Immature natural killer cell (primary cell): ENCODE results near the gene EID2B. TPM values are rescaled to one million over a fixed set of nuclear protein-coding genes. Genes with fewer than 3 reads are reported as not detected.

ENCODE experiments used
- DNase-seq, 3 donors: peaks; one replicate each; pipeline ENCODE4 v3.0.0; 2022; ENCODE audit warnings: mixed read lengths in 1 of 3
- H3K27ac Mint-ChIP-seq, 6 donors: one replicate each; pipeline ENCODE4 v1.8.0; 2020; ENCODE audit warnings: mixed read lengths in 6 of 6, mild to moderate bottlenecking in 5 of 6, inconsistent platforms in 4 of 6, moderate library complexity in 3 of 6
- H3K27me3 Mint-ChIP-seq, 3 donors: one replicate each; pipeline ENCODE4 v1.8.0; 2020 to 2021; ENCODE audit warnings: low read depth in 3 of 3, mild to moderate bottlenecking in 3 of 3, mixed read lengths in 3 of 3, moderate library complexity in 3 of 3, inconsistent platforms in 1 of 3
- H3K36me3 Mint-ChIP-seq, 3 donors: one replicate each; pipeline ENCODE4 v1.8.0; 2020; ENCODE audit warnings: mixed read lengths in 3 of 3, inconsistent platforms in 2 of 3, mild to moderate bottlenecking in 2 of 3
- H3K4me1 Mint-ChIP-seq, 2 donors: one replicate each; pipeline ENCODE4 v1.8.0; 2020; ENCODE audit warnings: inconsistent platforms in 2 of 2, mild to moderate bottlenecking in 2 of 2, mixed read lengths in 2 of 2, moderate library complexity in 1 of 2
- H3K4me3 Mint-ChIP-seq, 5 donors: one replicate each; pipeline ENCODE4 v1.8.0; 2020; ENCODE audit warnings: mild to moderate bottlenecking in 5 of 5, mixed read lengths in 5 of 5, inconsistent platforms in 3 of 5, moderate library complexity in 3 of 5
- H3K9me3 Mint-ChIP-seq, 6 donors: one replicate each; pipeline ENCODE4 v1.8.0; 2020; ENCODE audit warnings: mild to moderate bottlenecking in 6 of 6, mixed read lengths in 6 of 6, inconsistent platforms in 4 of 6, moderate library complexity in 3 of 6
- polyA plus RNA-seq, 3 donors: library from polyadenylated mRNA; unstranded; fragments of 300-500 nt; fragmentation: Illumina TruSeq; gene quantifications; one replicate each; pipeline ENCODE4 v1.2.3, GENCODE V29; 2021

Gene EID2B
- polyA plus RNA-seq, 3 donors from 2014 or later, result 5.4 to 6.9 (median 5.7) TPM

GRCh38 chr19:39518458-39518857 lies 14.2 kb downstream of the EID2B start:
- no peak for DNase-seq
- Mint-ChIP-seq H3K4me1 (peaks cover 7% of the 10 kb centered on the region in 2 donors), H3K27me3 (peaks cover 11 to 25% (median 13%) of the 10 kb centered on the region in 3 donors), H3K4me3 (no peak overlapping the region), H3K36me3 (peaks cover 0 to 5% (median 3%) of the 10 kb centered on the region in 3 donors), H3K9me3 (peaks cover 0 to 2% (median 0%) of the 10 kb centered on the region in 6 donors), H3K27ac (no peak overlapping the region)

DNA sequence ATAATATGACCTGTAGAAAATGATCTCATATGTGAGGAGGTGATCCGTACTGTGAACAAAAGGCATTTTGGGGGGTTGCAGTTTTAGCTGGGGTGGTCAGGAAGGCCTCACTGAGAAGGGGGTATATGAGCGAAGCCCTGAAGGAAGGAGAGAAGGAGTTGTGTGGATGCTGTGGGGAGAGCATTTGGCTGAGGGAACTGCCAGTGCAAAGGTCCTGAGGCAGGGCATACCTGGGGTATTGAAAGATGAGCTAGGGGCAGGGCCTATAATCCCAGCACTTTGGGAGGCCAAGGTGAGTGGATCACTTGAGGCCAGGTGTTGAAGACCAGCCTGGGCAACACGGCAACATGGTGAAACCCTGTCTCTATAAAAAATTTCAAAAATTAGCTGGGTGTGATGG lies 15.2 kb downstream of the EID2B start:
- Mint-ChIP-seq H3K9me3 (peaks cover 0 to 2% (median 0%) of the 10 kb centered on the region in 6 donors), H3K4me1 (peaks cover 7% of the 10 kb centered on the region in 2 donors), H3K36me3 (peaks cover 0 to 5% (median 3%) of the 10 kb centered on the region in 3 donors), H3K4me3 (no peak overlapping the region), H3K27me3 (peaks cover 13 to 31% (median 16%) of the 10 kb centered on the region in 3 donors), H3K27ac (no peak overlapping the region)
- no peak for DNase-seq

DNA sequence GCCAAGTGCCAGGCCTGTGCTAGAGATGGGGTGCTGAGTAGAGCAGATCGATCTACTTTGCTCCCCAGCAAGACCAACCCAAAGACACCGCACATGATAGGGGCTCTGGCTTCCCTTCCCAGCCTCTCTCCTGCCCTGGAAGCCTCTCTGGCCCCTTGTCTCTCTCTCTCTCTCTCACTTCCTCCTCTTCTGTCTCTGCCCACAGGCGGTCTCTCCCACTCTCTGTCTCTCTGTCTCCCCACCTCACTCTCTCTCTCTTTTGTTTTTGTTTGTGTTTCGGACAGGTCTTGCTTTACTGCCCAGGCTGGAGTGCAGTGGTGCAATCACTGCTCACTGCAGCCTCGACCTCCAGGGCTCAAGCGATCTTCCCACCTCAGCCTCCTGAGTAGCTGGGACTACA lies 16.4 kb downstream of the EID2B start:
- peaks cover 7% of the 10 kb centered on the region in 2 donors for H3K4me1 Mint-ChIP-seq
- peak overlapping the region in 3 of 5 donors; percentile 18 to 56 (median 51) for H3K4me3 Mint-ChIP-seq
- peaks cover 0 to 5% (median 3%) of the 10 kb centered on the region in 3 donors for H3K36me3 Mint-ChIP-seq
- H3K27ac Mint-ChIP-seq, result no peak overlapping the region
- DNase-seq, result no peak
- H3K9me3 Mint-ChIP-seq, result peaks cover 0 to 2% (median 0%) of the 10 kb centered on the region in 6 donors
- peaks cover 13 to 36% (median 18%) of the 10 kb centered on the region in 3 donors for H3K27me3 Mint-ChIP-seq

DNA sequence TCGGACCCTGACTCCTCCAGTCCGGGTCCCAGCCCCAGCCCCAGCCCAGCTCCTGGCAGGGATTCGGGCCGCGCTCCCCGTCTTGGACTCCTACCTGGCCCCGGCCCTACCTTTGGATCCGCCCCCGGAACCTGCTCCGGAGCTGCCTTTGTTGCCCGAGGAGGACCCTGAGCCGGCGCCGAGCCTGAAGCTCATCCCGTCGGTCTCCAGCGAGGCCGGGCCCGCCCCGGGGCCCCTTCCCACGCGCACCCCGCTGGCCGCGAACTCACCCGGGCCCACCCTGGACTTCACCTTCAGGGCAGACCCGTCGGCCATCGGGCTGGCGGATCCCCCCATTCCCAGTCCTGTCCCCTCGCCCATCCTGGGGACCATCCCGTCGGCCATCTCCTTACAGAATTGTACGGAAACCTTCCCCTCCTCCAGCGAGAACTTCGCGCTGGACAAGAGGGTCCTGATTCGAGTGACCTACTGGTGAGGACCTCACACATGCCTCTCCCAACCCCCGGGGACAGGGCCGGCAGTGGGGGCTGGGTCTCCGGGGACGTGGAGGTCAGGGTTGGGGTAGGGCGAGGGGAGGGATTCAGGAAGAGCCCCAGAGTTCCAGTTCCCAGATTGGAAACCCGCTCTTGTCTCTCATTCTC lies 17.0 kb downstream of the EID2B start:
- peak overlapping the region in 2 of 5 donors; percentile 51 to 56 for H3K4me3 Mint-ChIP-seq
- no peak for DNase-seq
- H3K27ac Mint-ChIP-seq, result no peak overlapping the region
- peaks cover 0 to 2% (median 0%) of the 10 kb centered on the region in 6 donors for H3K9me3 Mint-ChIP-seq
- H3K27me3 Mint-ChIP-seq, result peaks cover 13 to 36% (median 19%) of the 10 kb centered on the region in 3 donors
- H3K36me3 Mint-ChIP-seq, result peaks cover 0 to 5% (median 3%) of the 10 kb centered on the region in 3 donors
- H3K4me1 Mint-ChIP-seq, result peaks cover 7% of the 10 kb centered on the region in 2 donors

DNA sequence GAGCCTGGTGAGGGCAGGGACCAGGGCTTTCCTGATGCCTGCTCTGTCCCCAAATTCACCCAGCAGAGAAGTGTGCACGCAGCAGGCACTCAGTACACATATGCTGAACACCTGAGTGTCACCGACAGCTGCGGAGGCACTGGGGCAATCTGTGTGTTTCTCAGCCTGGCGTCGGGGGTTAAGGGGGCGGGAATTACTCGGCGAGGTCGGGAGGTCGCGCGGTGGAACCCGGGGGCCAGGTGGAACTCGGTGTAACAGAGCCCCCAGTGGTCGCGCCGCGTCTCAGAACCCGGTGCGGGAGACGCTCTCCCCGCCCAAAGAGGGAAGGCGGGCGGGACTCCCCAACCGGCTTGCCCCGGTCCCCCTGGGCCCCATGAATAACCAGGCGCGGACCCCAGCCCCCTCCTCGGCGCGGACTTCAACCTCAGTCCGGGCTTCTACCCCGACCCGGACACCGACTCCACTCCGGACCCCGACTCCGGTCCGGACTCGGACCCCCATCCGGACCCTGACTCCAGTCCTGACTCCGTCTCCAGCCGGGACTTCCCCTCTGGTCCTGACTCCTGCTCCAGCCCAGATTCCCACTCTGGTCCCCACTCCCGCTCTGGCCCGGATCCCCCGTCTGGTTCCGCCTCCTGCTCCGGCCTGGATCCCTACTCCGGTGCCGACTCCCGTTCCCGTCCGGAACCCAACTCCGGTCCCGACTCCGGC lies 17.7 kb downstream of the EID2B start, which contains the start of gene SELENOV:
Gene SELENOV (plus strand): TSS at position 300 of the 711 bp plus-strand sequence. CDS start 74 bp downstream, at position 374.
- Mint-ChIP-seq H3K4me1 (peaks cover 7% of the 10 kb centered on the region in 2 donors), H3K27ac (no peak within 1 kb of the TSS), H3K4me3 (peak within 1 kb of the TSS in 4 of 5 donors; percentile 4 to 66 (median 38)), H3K27me3 (peaks cover 13 to 36% (median 22%) of the 10 kb centered on the region in 3 donors), H3K36me3 (peaks cover 0 to 5% (median 3%) of the 10 kb centered on the region in 3 donors), H3K9me3 (peaks cover 0 to 2% (median 0%) of the 10 kb centered on the region in 6 donors)
- no peak for DNase-seq

DNA sequence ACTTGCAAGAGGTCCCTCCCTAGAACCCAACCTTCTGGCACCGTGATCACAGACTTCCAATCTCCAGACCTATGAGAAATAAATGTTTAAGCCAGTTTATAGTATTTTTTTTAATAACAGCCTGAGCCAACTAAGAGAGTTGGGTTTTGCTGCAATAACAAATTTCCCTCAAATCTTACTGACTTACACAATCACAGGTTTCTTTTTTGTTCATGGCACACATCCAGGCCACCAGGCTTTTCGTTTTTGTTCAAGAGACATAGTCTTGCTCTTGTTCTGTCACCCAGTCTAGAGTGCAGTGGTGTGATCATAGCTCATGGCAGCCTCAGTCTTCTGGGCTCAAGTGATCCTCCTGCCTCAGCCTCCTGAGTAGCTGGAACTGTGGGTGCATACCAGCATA lies 19.7 kb downstream of the EID2B start:
- Mint-ChIP-seq H3K9me3 (peaks cover 0 to 2% (median 0%) of the 10 kb centered on the region in 6 donors), H3K27me3 (peaks cover 21 to 40% (median 27%) of the 10 kb centered on the region in 3 donors), H3K36me3 (peaks cover 0 to 5% (median 3%) of the 10 kb centered on the region in 3 donors), H3K27ac (no peak overlapping the region), H3K4me1 (peaks cover 9% of the 10 kb centered on the region in 2 donors), H3K4me3 (no peak overlapping the region)
- no peak for DNase-seq

- Mint-ChIP-seq H3K4me1 (peaks cover 14 to 16% of the 10 kb centered on the region in 2 donors), H3K36me3 (no peaks in the 10 kb centered on the region), H3K4me3 (no peak overlapping the region), H3K27me3 (peaks cover 24 to 40% (median 27%) of the 10 kb centered on the region in 3 donors), H3K27ac (no peak overlapping the region), H3K9me3 (peaks cover 0 to 4% (median 0%) of the 10 kb centered on the region in 6 donors)
- no peak for DNase-seq
Measured at GRCh38 chr19:39509233-39509632, 23.4 kb downstream of the EID2B start.

GRCh38 chr19:39508629-39509028 lies 24.0 kb downstream of the EID2B start:
- Mint-ChIP-seq H3K4me1 (peaks cover 14 to 16% of the 10 kb centered on the region in 2 donors), H3K27ac (no peak overlapping the region), H3K4me3 (peak overlapping the region in 1 of 5 donors; percentile 76), H3K9me3 (peaks cover 0 to 4% (median 0%) of the 10 kb centered on the region in 6 donors), H3K36me3 (no peaks in the 10 kb centered on the region), H3K27me3 (peaks cover 23 to 37% (median 24%) of the 10 kb centered on the region in 3 donors)
- DNase-seq, result no peak

DNA sequence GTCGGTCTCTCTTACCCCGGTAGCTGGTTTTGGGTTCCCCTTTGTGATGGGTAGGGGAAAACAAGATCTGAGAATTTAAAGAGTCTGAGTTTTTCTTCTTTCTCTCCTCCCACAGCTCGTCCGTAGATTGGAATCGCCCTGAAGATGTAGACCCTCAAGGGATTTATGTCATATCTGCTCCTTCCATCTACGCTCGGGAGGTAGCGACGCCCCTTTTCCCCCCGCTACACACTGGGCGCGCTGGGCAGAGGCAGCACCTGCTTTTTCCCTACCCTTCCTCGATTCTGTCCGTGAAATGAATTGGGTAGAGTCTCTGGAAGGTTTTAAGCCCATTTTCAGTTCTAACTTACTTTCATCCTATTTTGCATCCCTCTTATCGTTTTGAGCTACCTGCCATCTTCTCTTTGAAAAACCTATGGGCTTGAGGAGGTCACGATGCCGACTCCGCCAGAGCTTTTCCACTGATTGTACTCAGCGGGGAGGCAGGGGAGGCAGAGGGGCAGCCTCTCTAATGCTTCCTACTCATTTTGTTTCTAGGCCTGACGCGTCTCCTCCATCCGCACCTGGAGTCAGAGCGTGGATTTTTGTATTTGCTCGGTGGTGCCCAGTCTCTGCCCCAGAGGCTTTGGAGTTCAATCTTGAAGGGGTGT lies 24.8 kb downstream of the EID2B start:
- H3K27me3 Mint-ChIP-seq, result peaks cover 20 to 37% (median 26%) of the 10 kb centered on the region in 3 donors
- no peak overlapping the region for H3K27ac Mint-ChIP-seq
- peaks cover 20 to 21% of the 10 kb centered on the region in 2 donors for H3K4me1 Mint-ChIP-seq
- peaks cover 0 to 4% (median 0%) of the 10 kb centered on the region in 6 donors for H3K9me3 Mint-ChIP-seq
- H3K4me3 Mint-ChIP-seq, result peak overlapping the region; percentile 55 to 76 (median 70)
- H3K36me3 Mint-ChIP-seq, result no peaks in the 10 kb centered on the region
- no peak for DNase-seq

DNA sequence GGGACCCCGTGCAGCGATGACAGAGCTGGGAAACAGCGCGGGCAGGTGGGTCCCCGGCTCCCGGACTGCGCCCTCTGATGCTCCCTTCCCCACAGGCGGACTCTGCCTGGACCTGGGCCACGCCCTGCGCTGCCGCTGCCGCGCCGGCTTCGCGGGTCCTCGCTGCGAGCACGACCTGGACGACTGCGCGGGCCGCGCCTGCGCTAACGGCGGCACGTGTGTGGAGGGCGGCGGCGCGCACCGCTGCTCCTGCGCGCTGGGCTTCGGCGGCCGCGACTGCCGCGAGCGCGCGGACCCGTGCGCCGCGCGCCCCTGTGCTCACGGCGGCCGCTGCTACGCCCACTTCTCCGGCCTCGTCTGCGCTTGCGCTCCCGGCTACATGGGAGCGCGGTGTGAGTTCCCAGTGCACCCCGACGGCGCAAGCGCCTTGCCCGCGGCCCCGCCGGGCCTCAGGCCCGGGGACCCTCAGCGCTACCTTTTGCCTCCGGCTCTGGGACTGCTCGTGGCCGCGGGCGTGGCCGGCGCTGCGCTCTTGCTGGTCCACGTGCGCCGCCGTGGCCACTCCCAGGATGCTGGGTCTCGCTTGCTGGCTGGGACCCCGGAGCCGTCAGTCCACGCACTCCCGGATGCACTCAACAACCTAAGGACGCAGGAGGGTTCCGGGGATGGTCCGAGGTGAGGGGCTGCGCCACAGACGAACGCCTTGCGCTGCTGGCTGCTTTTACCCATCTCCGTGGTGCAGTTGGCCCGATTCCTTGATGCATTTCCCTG lies 25.5 kb downstream of the EID2B start:
- Mint-ChIP-seq H3K4me1 (peaks cover 20 to 21% of the 10 kb centered on the region in 2 donors), H3K27me3 (peaks cover 18 to 31% (median 26%) of the 10 kb centered on the region in 3 donors), H3K36me3 (no peaks in the 10 kb centered on the region), H3K27ac (no peak overlapping the region), H3K9me3 (peaks cover 0 to 4% (median 0%) of the 10 kb centered on the region in 6 donors), H3K4me3 (peak overlapping the region; percentile 62 to 78 (median 70))
- DNase-seq, result peak; percentile 17 to 42 (median 22)

- Mint-ChIP-seq H3K27me3 (peaks cover 18 to 30% (median 26%) of the 10 kb centered on the region in 3 donors), H3K36me3 (no peaks in the 10 kb centered on the region), H3K27ac (peak overlapping the region in 1 of 6 donors; percentile 30), H3K9me3 (peaks cover 0 to 4% (median 0%) of the 10 kb centered on the region in 6 donors), H3K4me3 (peak overlapping the region in 4 of 5 donors; percentile 62 to 78 (median 70)), H3K4me1 (peaks cover 20 to 21% of the 10 kb centered on the region in 2 donors)
- no peak for DNase-seq
Measured at GRCh38 chr19:39506598-39506943, 26.1 kb downstream of the EID2B start.

- peaks cover 21 to 48% (median 27%) of the 10 kb centered on the region in 3 donors for H3K27me3 Mint-ChIP-seq
- peak overlapping the region in 2 of 5 donors; percentile 14 to 29 for H3K4me3 Mint-ChIP-seq
- DNase-seq, result peak; percentile 72 to 80 (median 77)
- peak overlapping the region in 1 of 6 donors; percentile 35 for H3K27ac Mint-ChIP-seq
- peaks cover 0 to 3% (median 0%) of the 10 kb centered on the region in 6 donors for H3K9me3 Mint-ChIP-seq
- no peaks in the 10 kb centered on the region for H3K36me3 Mint-ChIP-seq
- H3K4me1 Mint-ChIP-seq, result peaks cover 31 to 35% of the 10 kb centered on the region in 2 donors
Measured at GRCh38 chr19:39502640-39503417, 29.8 kb downstream of the EID2B start.
